Measurements from ENCODE around the gene OARD1.

GRCh38 chr6:41033776-41034175 lies 38.4 kb downstream of the OARD1 start:
- TF ChIP-seq CTCF (IDR thresholded peaks at IDR 0.05 in 4 of 5, conservative IDR thresholded peaks at IDR 0.05 in 1 of 5) (no peak), POLR2A (IDR thresholded peaks at IDR 0.05) (no peak)
